HG03139 (cell line): ENCODE data around the gene CCDC179.

Source experiments
- ATAC-seq: cut with Tn5 transposase; IDR thresholded peaks from one replicate; pipeline ENCODE4 v1.9.1; 2021; ENCODE audit not compliant: unreplicated experiment

Gene CCDC179

GRCh38 chr11:22860241-22860640 is at the start of gene CCDC179:
TSS of gene CCDC179 (minus strand) at chr11:22860474. CDS start at chr11:22860421, 53 bp downstream.
- no peak for ATAC-seq

DNA sequence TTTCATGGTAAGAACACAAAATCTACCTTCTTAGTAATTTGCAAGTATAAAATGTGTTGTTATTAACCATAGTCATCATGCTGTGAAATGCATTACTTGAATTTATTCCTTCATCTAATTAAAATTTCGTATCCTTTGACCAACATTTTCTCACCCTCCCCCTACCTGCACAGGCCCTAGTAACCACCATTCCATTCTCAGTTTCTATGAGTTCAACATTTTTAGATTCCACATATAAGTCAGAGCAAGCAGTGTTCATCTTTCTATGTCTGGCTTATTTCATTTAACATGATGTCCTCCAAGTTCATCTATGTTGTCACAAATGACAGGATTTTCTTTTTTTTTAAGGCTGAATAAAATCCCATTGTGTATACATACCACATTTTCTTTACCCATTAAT is 43.5 kb upstream of the CCDC179 start:
- no peak for ATAC-seq

GRCh38 chr11:22901603-22902002 is 41.3 kb upstream of the CCDC179 start:
- no peak for ATAC-seq

GRCh38 chr11:22900764-22901486 is 40.7 kb upstream of the CCDC179 start:
- no peak for ATAC-seq

DNA sequence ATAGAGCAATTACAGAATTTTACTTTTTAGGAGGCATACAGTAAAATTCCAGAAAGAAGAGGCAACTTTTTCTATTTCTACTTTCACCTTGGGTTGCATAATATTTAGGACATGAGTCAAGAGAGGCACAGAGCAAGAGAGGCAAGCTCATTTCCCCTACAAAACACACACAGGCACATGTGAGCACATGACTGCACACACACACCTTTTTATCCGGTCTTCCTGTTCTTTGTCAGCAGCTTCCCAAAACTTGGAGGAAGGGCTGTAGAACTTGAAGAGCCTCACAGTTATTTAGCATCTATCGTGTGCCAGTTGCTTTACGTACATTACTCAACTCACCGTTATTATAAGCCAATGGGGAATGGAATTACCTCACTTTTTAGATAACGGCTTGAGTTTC is 37.8 kb upstream of the CCDC179 start:
- ATAC-seq = no peak

DNA sequence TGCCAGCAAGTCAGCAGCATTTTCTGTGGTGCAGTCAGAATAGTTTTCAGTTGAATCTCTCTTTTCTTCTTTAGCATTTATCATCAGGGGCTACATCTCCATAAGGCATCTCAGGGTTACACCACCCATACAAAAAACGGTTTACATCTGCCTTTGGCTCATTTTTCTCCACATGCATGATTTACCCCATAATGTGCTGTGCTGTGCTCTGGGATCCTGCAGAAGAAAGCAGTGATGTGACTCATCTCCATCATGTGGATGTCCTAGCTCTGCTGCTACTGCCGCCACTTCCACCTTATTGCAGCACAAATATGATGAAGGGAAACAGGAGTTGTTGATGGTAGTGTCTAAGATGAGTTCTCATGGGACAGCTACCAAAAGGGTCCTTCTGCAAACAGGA is 30.0 kb upstream of the CCDC179 start:
- no peak for ATAC-seq

GRCh38 chr11:22884217-22884616 is 23.9 kb upstream of the CCDC179 start:
- ATAC-seq = no peak

DNA sequence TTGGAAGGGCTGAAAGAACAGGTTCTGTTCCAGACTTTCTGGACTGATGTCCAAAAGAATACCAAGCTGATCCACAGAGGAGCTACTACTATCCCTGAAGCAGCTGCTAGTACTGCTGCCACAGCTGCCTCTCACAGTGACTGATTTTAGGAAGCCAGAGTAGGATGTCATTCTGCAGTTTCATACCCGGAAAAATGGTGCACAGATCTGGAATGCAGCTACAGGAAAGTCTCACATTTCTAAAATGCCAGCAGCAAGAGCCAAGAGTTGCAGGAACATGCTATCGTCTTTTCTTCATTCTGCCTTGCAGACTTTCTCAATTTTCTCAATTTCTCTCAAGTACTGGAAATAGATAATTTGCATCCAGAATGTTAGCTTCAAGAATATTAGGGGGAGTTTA is 19.4 kb upstream of the CCDC179 start:
- no peak for ATAC-seq

DNA sequence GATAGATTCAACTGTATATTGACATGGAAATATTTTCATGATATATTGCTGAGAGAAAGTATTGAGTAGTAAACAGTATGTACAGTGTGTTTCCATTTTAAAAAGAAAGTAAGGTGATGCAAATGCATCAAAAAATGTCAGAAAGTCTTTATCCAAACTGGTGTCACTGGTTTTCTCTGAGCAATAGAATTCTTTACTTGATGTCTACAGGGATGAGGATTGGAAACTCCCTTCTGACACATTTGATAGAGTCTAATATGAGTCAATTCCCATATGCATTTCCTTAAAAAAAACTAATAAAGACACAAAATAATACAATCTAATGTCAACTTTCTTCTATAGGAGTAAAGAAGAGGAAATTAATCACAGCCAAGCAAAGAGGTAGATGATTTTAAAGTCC is 18.3 kb upstream of the CCDC179 start:
- no peak for ATAC-seq

DNA sequence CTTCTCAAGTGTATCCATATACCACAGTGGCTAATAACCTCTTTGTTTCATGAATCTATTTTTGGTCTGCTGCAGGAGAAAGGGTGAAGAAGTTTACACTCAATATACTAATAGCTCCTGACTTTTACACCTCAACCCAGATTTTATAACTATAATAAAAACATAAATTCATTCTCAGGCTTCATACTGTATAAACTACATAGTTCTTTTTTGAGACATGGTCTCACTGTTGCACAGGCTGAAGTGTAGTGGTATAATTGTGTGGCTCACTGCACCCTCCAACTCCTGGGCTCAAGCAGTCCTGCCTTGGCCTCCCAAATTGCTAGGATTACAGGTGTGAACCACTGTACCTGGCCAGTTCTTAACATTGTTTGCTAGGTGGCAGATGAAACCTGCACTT is 17.8 kb upstream of the CCDC179 start:
- no peak for ATAC-seq

DNA sequence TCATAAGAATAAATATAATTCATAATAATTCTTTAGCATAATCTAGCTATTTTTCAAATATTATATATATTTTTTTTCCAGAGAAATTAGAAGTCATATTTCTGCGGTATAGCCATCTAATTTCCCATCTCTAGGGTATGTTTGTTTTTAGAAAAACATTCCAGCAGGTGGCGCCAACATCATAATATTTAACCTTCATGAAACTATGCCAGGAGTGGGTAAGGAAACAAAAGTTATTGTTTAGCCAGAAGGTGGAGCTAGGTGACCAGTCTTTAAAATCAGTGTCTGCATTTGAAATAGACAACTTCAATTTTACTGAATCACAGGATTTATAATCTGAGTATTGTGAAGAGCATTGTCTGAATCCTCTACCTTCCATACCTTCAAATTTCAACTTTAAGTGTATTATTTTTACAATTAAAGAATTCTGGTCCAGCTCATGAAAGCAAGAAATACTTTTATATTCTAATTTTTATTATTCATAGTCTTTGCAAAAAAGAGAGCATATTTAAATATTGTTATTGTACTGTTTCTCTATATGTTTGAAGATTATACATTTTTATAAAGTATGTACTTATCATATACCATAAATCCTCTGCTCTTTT is 15.7 kb upstream of the CCDC179 start:
- peak; percentile 98 for ATAC-seq

GRCh38 chr11:22869325-22869724 is 9.1 kb upstream of the CCDC179 start:
- ATAC-seq = no peak

DNA sequence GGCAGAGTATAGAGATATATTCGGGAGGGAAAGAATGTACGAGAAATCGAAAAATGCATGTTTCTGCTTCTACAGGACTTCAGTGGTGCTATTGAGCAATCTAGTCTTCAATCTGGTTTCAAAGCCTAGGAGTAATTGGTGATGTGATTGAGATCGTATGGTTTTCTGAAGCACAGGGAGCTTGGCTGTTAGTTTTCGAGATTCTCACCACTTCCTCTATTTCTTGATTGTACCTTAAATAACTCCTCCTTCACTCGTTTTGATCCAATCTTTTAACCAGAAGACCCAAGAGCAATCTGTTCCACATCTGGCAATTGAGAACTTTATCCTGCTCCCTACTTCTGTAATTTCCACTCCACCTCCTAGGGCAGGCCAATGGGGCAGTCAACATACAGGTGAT is 518 bp downstream of the CCDC179 start:
- no peak for ATAC-seq

DNA sequence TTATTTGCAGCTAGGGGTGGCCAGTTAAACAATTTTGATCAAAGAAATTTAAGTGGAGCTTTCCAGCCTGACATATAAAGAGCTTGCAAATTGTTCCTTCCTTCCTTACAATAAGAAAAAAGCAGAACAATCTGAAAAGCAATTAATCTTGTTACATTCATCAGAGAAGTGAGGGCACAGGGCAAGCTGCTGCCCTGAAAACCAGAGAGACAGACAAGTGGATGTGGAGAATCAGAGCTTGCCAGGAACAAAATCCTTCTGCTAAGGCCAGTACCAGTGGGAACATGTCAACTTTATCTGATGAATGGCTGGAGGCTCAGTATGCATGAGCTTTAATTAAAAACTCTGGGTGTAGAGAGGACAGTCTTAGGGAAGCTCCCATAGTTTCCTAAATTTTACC is 8.8 kb downstream of the CCDC179 start:
- ATAC-seq = no peak

DNA sequence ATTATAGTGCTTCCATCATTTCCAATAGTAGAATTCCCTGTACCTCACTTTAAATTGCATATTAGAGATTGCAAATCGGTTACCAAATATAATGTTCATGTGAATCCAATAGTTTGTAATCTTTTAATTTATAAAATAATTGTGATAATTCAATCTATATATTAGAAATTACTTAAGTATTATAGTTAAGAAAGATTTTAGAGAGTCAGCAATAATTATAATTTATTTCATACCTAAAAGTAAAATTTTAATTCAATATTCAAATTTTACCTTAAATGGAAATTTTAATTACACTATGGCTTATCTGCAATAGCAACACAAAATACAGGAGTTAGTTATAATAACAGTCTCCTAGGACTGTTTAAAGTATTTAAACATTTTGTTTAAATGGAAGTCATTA is 13.5 kb downstream of the CCDC179 start:
- no peak for ATAC-seq

DNA sequence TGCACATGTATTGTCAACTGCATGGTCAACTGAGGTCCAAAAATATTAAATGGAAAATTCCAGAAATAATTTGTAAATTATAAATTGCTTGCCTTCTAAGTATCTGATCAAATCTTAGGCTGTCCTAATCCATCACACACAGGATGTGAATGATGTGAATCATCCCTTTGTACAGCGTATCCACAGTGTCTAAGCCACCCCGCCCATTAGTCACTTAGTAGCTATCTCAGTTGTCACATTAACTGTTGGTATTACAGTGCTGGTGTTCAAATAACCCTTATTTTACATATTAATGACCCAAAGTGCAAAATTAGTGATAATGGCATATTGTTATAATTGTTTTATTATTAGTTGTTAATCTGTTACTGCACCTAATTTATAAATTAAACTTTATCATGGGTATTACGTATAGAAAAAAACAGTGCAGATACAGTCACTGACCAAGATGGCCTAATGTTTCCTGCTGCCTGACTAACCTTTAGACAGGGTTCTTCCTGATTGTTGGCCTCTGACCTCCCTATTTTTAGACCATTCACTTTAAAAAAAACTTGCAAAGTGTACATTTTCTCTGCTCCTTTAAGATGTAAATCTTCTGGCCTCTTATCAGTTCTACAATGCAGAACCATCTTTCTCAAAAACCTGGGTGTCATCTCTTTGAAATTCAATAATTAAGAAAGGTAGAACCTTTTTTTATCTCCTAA is 27.8 kb downstream of the CCDC179 start:
- ATAC-seq = no peak

DNA sequence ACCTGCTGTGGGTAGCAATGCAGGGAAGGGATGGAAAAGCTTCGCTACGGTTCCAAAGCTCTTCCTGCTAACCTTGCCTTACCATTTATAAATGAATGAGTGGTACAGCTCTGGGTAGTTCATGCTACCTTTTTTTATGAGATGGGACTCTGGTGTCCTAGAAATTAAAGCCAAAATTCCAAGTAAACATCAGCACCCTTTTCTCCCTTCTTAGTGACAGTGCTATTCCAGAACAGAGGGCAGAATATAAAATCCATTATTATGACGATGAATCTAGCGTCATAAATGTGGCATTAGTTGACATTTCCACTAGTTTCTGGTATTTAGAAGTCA is 30.2 kb downstream of the CCDC179 start:
- no peak for ATAC-seq

GRCh38 chr11:22829231-22830081 is 30.8 kb downstream of the CCDC179 start, which contains the start of gene SVIP:
TSS of gene SVIP (minus strand) at chr11:22829801. CDS start at chr11:22829748, 53 bp downstream.
- peak; percentile 92 for ATAC-seq

DNA sequence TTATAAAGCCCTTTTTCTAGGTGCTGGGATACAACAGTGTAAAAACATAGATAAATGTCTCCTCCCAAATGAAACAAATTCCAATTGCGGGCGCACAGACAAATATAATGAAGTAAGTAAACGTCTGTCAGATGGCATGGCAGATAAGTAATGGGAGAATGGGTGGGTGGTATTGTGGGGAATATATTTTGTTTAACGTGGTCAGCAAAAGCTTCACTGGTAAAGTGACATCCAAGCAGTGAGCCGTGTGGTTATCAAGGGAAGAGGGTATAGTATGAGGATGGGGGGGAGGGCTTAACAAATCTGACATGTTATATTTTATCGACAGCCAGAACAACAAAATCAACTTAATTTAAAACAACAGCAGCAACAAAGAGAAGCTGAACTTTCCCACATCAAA is 31.9 kb downstream of the CCDC179 start:
- no peak for ATAC-seq

GRCh38 chr11:22822203-22822602 is 38.1 kb downstream of the CCDC179 start:
- no peak for ATAC-seq

- no peak for ATAC-seq
These were observed 50.4 kb downstream of the CCDC179 start for GRCh38 chr11:22809893-22810292.
